Left lobe of liver (tissue), 2 donors: ENCODE data around the gene ZNF771. TPM values are rescaled to one million over a fixed set of nuclear protein-coding genes. Genes with fewer than 3 reads are reported as not detected.
"Not testable (repeated sequence)": the region's sequence is repeated elsewhere in the genome, so short reads cannot be mapped to it uniquely, and the experiment has no call there.

Experiments used
- ATAC-seq: fragments of 200-7000 bp; cut with Tn5 transposase; one replicate; pipeline ENCODE4 v1.9.1; 2020; ENCODE audit warnings: mild to moderate bottlenecking, moderate library complexity
- DNase-seq: peaks from one replicate; pipeline ENCODE4 v3.0.0-alpha.2; 2020; ENCODE audit warnings: low spot score
- total RNA-seq: library from RNA; stranded (reverse); gene quantifications from one replicate; pipeline ENCODE4 v1.2.1, GENCODE V29; 2021
- donor health status: DM: no; HTN: no; CAD: no; lungs with moderate emphysema.
- donor health status: DM: no; HTN: yes; CAD: no.

Gene ZNF771
- total RNA-seq, 1 donor from 2014 or later, result 13.5 TPM

DNA sequence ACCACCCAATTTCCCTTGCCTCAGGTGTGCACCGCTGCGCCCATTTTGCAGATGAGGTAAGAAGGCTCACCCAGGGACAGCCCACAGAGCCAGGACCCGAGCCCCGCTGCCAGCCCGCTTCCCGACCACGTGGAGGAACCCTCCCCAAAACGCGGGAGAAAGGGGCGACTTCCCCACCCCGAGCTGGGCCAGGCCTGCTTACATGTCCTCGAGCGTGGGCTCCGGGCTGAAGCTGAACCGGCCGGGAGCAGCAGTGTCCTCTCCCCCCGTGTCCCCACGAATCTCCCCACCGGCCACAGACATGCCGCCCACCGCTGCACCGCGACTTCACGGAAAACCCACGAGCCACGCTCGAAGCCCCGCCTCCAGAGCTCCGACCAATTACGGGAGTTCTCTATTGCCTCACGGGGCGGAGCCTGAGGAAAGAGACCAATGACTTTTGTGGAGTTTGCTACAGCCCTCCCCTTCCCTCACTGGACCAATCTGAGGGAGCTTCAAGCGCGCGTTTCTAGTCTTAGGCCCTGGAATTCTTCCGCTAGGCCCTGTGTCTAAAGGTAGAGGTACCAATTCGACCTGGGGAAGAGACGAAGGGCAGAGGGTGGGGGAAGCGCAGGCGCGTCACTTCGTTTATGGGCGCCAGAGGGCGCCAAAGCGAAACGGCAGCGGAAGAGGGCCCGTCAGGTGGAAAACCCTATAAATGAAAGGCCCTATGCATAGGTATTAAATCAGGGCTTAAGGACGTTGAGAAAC is 22.4 kb downstream of the ZNF771 start, which contains the start of gene DCTPP1:
TSS of gene DCTPP1 (minus strand) at position 353 of the 750 bp plus-strand sequence. CDS start at position 303, 50 bp downstream.
- ATAC-seq, result peak; percentile 97

DNA sequence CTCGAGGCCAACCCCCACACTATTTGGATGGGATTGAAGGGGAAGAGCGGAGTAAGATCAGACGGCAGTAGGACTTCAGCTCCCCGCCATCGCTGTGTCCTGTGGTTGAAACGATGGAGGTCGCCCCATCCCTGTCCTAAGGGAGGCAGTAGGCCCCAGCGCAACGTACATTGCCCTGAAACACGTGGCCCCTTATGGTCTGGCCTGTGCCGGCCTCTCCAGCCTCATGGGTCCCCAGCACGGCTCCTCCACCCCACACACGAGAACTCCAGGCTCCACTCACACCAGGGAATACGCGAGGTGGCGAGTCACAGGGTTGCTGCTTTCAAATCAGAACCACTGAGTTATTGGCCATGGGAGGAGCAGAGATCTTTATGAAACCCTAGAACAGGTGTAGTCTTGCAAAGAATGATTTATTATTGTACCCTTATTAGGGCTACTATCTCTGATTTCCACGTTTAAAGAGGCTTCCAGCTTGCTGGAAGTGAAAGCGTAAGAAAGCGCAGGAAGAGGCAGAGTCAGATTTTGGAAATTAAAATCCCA is 23.1 kb downstream of the ZNF771 start:
- ATAC-seq (peak; percentile 49), DNase-seq (no peak)

More for the DNA sequence above, 22.4 kb downstream of the ZNF771 start, which contains the start of gene DCTPP1:
- DNase-seq, result peak; percentile 96

DNA sequence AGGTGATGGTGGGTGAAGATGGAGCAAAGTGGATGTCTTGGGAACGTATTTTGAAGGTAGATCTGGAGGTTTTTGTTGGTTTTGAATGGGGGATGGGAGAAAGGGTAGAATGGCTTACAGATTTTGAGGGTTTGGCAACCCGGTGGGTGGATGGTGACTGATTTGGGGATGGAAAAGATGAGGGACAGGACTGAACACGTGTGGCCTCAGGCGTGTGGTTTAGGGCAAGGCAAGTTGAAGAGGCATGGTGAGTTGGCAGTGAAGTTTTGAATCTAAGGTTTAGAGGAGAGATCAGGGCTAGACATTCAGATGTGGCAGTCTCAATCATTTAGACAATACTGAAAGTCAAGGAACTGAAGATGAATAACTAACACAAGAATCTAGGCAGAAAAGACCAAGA is 27.4 kb downstream of the ZNF771 start:
- no peak for DNase-seq
- ATAC-seq, result no peak

DNA sequence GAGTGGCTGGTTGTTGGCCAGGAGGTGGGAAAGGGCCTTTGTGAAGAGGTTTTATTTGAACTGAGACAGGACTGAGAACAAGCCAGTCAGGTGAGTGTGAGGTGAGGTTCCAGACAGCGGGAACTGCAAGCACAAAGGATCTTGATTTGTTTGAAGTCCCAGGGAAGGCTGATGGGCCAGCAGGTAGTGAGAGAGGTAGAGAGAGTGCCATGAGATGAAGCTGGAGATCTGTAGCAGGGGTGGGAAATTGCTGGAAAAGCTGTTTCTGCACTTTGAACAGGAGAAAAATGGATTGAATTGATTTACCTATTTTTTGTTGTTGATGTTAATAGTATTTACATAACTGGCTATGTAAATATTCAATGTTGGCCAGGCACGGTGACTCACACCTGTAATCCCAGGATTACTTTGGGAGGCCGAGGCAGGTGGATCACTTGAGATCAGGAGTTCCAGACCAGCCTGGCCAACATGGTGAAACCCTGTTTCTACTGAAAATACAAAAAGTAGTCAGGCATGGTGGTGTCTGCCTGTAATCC is 30.2 kb downstream of the ZNF771 start:
- no peak for DNase-seq
- ATAC-seq, result peak; percentile 44

DNA sequence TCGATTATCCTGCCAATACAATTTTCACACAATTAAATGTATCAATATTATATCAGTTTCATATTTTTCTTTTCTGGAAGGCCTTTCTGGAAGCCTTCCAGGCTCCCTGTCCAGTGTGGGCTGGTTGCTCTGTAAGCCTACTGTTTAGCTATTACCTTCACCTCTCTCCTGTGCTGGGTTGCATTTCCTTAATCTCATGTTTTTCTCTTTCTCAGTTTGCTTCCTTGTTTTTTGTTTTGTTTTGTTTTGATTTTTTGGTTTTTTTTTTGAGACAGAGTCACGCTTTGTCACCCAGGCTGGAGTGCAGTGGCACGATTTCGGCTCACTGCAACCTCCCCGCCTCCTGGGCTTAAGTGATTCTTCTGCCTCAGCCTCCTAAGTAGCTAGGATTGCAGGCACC is 31.4 kb downstream of the ZNF771 start:
- DNase-seq, result no peak
- no peak for ATAC-seq

DNA sequence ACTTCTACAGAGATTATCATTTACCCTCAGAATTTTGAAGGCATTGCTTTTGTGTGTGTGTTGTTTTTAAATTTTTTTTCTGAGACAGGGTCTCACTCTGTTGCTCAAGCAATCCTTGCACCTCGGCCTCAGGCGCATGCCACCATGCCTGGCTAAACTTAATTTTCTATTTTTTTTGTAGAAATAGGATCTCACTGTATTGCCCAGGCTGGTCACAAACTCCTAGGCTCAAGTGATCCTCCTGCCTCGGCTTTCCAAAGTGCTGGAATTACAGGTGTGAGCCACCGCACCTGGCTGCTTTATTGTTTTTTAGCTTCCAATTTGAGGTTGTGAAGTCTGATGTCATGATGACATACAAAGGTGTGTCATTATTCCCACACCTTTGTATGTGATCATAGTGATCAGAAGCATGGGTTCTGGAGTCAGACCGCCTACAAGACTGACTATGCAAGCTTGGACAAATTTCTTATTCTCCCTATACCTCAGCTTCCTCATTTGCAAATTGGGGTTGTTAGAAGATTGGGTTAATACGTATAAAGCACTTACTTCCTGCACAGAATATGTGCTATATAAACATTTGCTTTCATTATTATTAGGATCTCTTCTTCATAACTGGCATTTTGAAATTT is 32.4 kb downstream of the ZNF771 start:
- ATAC-seq, result no peak
- DNase-seq, result no peak

DNA sequence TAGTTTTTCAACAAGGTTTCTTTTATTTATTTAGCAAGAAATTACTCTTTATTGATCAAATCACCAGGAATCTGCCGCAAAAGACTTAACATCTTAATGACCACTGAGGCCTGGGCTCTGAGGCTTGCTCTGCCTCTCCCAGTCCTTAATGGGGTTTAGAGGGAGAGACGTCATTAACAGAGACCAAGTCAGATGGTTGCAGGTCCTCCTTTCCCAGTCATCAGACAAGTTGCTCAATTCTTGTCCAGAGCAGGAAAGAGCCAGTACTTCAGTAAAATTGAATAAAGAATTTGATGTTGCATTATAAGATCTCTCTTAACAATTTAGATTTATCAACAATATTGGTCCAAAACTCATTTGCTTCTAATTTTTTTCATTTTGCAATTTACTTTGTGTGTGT is 36.2 kb downstream of the ZNF771 start:
- ATAC-seq, result no peak
- no peak for DNase-seq

DNA sequence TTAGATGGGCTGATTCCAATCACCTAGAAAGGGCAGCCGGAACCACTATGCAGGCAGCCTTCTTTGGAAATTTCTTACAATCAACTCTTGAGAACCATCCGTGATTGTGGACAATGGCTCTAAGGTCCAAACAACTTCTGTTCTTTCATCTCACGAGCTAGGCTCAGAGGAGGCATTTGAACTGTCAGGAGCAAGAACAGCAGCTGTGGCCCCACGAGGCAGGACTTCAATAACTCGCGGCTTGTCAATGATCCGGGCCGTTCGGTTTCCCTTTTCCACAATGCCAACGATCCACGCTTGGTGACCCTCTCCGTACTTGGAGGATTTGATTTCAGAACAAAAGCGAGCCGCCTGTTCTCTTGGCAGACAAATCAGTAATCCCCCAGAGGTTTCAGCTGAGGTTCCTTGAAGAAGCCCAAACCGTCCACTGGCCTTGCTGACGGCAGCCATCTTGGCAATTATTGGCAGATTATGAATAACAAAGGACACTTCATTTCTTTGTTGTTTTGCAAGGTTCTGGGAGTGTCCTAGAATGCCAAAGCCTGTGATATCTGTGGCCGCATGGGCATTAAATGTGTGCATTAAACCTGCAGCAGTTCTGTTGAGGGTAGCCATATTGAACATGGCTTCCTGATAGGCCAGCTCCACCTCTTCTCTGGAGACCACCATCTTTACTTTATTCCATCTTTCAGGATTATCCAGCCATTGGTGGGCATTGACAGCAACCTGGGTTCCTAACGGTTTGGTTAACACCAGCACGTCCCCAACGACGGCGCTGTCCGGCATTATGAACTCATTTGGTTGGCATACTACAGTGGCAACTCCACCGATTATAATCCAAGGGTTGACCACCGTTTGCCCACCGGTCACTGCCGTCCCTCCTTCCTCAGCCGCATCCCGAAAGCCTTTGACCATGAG is 37.1 kb downstream of the ZNF771 start:
- DNase-seq, result no peak
- ATAC-seq, result no peak

DNA sequence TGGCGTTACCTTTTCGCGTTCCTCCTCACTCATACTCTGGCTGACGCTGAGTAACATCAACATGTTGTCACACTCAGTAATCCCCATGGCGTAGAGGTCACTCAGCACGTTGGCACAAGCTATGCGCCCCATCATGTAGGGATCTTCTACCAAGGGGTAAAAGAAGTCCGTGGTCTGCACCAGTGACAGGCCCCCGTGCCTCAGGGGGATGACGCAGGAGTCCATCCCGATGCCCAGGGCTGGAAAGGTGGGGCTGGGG is 37.7 kb downstream of the ZNF771 start:
- ATAC-seq (no peak), DNase-seq (no peak)

DNA sequence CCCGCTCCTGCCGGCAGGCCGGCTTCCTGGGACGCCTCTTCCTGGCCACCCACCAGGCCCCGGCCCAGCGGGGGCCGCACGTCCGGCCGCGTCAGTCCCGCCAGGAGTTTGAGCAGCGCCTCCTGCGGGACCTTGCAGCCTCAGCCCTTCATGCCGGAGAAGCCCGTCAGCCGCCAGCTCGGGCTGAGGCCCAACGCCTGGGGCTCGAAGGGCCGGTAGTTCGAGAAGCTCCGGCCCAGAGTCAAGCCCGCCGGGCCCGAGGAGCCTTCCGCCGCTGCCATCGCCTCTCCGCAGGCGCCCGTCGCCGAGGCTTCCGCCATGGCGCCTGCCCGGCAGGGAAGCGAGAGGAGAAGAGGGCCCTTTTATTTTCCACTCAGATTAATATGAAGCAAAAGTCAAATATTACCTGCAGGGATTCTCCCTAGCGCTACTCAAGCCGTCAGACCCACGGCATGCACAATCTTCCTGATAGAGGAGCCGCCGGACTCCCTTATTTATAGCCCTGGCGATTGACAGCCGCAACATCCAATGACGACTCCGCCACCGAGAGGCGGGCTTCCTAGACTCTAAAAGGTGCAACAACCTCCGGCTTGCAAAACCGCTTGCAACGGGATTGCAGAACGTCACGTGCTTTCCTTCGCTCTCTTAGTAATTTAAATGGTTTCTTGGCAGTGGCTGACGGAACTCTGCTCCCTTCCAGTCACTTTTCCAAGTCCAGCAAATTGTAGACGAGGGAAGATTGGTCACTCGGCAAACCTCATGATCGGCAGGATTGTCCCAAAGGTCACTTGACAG is 38.2 kb downstream of the ZNF771 start, which contains the start of gene SEPHS2:
TSS of gene SEPHS2 (minus strand) at position 467 of the 795 bp plus-strand sequence. CDS start at position 320, 147 bp downstream.
- peak; percentile 77 for ATAC-seq
- peak; percentile 100 for DNase-seq

DNA sequence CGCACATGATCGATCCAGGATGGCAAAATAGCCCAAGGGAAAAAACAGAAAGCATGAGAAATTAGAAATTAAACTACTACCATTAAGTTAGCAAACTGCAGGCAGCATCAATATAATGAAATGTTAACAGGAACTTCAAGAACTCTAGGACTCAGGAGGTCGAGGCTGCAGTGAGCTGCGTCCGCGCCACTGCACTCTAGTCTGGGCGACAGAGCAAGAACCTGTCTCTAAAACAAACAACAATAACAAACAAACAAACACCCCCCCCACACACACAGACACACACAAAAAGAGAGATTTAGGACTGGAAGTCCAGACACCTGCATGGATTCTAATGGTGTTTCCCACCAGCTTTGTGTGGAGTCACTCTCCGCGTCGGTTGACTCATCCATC is 38.8 kb downstream of the ZNF771 start:
- ATAC-seq, result peak; percentile 9
- peak; percentile 57 for DNase-seq

DNA sequence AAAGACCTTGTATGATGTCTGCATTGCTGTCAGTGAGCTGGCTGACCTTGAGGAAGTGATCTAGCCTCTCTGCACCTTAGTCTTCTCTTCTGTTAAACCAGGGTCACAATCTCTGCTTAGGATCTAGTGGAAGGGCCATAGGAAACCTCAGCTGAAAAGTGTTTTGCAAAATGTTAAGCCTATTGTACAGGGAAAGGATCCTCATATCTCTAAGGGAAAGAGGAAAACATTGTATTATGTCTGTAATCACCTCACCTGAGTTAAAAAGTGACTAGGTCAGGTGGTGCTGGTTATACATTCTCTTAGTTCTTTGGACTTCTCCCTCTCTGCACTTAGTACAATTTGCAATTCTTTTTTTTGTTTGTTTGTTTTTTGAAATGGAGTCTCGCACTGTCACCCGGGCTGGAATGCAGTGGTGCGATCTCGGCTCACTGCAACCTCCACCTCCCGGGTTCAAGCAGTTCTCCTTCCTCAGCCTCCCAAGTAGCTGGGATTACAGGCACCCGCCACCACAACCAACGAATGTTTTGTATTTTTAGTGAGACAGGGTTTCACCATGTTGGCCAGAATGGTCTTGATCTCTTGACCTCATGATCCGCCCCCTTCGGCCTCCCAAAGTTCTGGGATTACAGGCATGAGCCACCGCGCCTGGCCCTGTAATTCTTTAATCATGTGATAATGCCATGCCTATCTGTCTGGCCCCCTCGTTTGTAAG is 40.3 kb downstream of the ZNF771 start:
- peak; percentile 60 for ATAC-seq
- peak; percentile 68 for DNase-seq

DNA sequence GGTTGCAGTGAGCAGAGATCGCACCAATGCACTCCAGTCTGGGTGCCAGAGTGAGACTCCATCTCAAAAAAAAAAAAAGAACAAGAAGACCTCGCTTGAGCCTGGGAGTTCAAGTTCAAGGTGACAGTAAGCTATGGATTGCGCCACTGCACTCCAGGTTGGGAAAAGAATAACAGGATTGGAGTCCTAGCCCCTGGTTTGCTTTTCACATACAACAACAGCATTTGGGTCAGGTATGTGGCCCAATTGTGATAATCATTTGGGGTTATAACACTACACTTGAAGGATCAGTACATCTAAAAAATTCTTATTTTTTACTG is 41.7 kb downstream of the ZNF771 start:
- no peak for DNase-seq
- ATAC-seq, result no peak

DNA sequence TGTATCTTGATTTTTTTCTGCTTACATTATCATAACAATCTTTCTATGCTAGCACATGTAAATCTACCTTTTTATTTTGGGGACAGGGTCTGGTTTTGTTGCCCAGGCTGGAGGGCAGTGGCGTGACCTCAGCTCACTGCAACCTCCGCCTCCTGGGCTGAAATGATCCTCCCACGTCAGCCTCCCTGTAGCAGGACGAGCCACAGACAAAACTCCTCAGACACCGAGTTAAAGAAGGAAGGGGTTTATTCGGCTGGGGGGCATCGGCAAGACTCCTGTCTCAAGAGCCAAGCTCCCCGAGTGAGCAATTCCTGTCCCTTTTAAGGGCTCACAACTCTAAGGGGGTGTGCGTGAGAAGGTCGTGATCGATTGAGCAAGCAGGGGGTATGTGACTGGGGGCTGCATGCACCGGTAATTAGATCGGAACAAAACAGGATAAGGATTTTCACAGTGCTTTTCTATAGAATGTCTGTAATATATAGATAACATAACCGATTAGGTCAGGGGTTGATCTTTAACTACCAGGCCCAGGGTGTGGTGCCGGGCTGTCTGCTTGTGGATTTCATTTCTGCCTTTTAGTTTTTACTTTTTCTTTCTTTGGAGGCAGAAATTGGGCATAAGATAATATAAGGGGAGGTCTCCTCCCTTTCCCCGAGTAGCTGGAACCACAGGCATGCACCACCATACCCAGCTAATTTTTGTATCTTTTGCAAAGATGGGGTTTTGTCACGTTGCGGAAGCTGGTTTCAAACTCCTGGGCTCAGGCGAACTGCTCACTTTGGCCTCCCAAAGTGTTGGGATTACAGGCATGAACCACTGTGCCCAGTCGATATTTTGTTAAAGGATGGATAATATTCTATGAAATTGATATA is 45.5 kb downstream of the ZNF771 start:
- ATAC-seq, result not testable (repeated sequence)

DNA sequence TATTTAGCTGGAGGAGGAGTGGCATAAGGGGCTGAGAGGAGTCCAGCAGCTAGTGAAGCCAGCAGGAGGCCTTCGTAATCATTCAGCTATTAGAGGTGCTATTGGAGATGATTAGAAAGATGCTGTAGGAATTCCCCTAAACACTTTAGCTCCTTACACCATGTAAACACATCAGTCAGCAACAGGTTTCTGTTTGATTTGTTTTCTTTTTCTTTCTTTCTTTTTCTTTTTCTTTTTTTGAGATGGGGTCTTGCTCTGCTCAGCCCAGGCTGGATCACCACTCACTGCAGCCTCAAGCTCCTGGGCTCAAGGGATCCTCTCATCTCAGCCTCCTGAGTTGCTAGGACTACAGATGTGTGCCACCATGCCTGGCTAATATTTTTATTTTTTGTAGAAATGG is 48.9 kb downstream of the ZNF771 start:
- ATAC-seq, result no peak
- DNase-seq, result no peak

More for the DNA sequence above, 45.5 kb downstream of the ZNF771 start:
- DNase-seq, result not testable (repeated sequence)

DNA sequence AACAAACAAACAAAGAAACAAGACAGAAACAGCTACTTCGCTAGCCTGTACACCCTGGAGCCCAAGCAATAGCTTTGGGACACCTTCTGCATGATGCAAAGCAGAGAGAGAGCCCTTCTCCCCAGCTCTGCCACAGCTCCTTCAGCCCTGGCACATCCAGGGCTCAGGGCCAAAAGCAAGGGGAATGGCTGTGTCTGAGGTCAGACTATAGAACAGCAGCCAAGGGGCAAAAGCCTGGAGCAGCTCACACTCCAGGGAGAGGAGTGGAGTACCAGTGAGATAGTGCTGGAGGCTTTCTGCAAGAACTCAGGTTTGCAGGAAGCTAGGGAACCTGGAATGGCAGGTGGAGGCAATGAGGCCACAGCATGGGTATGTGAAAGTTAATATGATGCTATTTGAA is 49.9 kb downstream of the ZNF771 start:
- DNase-seq (no peak), ATAC-seq (peak; percentile 75)

DNA sequence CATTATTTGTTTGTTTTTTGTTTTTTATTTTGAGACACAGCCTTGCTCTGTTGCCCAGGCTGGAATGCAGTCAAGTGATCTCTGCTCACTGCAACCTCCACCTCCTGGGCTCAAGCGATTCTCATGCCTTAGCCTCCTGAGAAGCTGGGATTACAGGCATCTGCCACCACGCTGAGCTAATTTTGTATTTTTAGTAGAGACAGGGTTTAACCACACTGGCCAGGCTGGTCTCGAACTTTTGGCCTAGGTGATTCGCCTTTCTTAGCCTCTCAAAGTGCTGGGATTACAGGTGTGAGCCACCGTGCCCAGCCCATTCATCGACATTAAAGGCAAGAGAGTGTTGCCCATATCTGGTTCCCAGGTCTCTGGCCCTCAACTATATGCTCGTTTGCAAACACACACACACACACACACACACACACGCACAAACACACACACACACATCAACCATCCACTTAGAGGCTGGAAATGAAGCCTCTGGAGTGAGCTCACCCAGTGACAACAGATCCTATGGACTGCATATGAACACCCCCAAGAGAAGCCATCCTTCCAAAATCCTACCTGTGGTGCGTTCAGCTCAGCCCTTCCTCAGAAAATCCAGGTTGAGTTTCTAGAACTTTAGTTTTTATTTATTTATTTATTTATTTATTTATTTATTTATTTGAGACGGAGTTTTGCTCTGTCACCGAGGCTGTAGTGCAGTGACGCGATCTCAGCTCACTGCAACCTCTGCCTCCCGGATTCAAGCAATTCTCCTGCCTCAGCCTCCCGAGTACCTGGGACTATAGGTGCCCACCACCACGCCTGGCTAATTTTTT is 50.5 kb downstream of the ZNF771 start:
- no peak for DNase-seq
- no peak for ATAC-seq
